ENCODE measurements around the gene TBXA2R.

DNA sequence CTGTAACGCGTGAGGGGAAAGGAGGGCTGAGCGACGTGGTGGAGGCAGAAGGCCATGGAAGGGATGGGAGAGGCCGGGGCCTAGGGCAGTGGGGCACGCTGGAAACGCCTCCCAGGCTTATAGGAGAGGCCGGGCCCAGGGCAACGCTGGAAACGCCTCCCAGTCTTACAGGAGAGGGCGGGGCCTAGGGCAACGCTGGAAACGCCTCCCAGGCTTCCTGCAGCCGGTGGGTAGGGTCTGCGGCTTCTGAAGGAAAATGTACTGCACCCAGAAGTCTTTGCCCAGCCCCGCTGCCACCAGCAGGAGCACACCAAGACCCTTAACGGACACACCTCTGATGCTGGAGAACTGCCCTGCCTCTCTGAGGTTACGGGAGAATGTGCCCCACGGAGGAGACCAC lies 10.8 kb upstream of the TBXA2R start:
- TF ChIP-seq, protein P1, sequence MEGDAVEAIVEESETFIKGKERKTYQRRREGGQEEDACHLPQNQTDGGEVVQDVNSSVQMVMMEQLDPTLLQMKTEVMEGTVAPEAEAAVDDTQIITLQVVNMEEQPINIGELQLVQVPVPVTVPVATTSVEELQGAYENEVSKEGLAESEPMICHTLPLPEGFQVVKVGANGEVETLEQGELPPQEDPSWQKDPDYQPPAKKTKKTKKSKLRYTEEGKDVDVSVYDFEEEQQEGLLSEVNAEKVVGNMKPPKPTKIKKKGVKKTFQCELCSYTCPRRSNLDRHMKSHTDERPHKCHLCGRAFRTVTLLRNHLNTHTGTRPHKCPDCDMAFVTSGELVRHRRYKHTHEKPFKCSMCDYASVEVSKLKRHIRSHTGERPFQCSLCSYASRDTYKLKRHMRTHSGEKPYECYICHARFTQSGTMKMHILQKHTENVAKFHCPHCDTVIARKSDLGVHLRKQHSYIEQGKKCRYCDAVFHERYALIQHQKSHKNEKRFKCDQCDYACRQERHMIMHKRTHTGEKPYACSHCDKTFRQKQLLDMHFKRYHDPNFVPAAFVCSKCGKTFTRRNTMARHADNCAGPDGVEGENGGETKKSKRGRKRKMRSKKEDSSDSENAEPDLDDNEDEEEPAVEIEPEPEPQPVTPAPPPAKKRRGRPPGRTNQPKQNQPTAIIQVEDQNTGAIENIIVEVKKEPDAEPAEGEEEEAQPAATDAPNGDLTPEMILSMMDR (conservative IDR thresholded peaks at IDR 0.05; ENCODE audit: low read depth in 2 of 2): no peak
- TF ChIP-seq EZH2phosphoT487 (IDR thresholded peaks at IDR 0.05; ENCODE audit: unreplicated experiment) (no peak), EZH2 (IDR thresholded peaks at IDR 0.05; ENCODE audit: low read depth, unreplicated experiment) (no peak)

All from GM23338 (cell line).